ENCODE results near the gene KCNC3.

The KCNC3 gene

DNA sequence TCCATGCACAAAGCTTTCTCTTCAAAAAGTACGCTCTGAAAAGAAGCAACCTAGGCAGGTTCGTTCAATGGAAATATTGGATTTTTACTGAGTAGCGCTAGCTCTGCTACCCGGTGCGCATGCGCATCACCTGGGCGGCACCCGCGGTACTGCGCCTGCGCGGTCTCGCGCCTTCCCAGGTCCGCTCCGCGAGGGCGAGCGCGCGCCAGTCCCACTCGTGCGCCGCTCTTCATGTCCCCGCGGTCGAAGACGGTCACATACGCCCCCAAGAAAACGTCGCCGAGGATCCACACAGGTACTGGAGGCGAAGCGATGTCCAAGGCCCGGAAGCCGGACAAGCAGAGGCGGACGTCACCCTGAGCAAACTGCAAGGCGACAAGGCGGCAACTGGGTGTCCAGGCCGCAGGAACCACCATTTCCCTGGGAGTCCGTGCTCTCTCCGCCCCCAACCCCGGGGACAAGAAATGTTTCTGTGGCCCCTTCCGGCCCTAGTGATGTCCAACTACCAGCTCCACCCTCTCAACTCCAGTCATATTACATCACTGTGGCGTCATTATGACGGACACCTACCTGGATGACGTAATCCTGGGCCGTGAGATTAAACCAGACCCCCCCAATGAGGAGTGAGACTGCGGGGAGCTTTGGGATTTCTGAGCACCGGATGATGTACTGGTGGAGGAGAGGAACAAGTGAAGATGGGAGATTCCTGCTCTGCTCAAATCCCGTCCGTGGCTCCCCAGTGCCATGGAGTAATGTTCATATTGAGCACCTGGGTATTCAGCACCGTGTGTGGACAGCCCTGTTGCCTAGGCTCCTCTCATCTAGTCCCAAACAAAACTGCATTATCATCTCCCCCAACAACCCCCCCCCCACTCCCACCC is 4.8 kb upstream of the KCNC3 start (continued):
- TF ChIP-seq ZBTB10 (tag by site-specific recombination; IDR thresholded peaks at IDR 0.05) (0 out of 2 replicates have a peak, but pooled peaks have one; percentile 19), ZSCAN4 (tag by site-specific recombination; IDR thresholded peaks at IDR 0.05) (0 out of 2 replicates have a peak, but pooled peaks have one; percentile 9), KLF16 (tag by site-specific recombination; IDR thresholded peaks at IDR 0.05) (0 out of 2 replicates have a peak, but pooled peaks have one; percentile 59), KLF1 (tag by site-specific recombination; IDR thresholded peaks at IDR 0.05) (peak; percentile 26; the same call in 1 of the 2 replicates), ZXDB (tag by site-specific recombination; IDR thresholded peaks at IDR 0.05) (peak; percentile 68), ZNF221 (tag by site-specific recombination; IDR thresholded peaks at IDR 0.05; ENCODE audit: borderline replicate concordance) (no peak), ZNF169 (tag by site-specific recombination; IDR thresholded peaks at IDR 0.05) (peak; percentile 87), KLF8 (tag by site-specific recombination; IDR thresholded peaks at IDR 0.05) (peak; percentile 12; the same call in 1 of the 2 replicates), ZFP37 (tag by site-specific recombination; IDR thresholded peaks at IDR 0.05) (peak; percentile 46; the same call in 1 of the 2 replicates), SP3 (tag by site-specific recombination; IDR thresholded peaks at IDR 0.05) (peak; percentile 78), KLF7 (tag by site-specific recombination; IDR thresholded peaks at IDR 0.05; ENCODE audit: borderline replicate concordance) (no peak), PRDM4 (tag by site-specific recombination; IDR thresholded peaks at IDR 0.05) (0 out of 2 replicates have a peak, but pooled peaks have one; percentile 35), ZSCAN18 (tag by site-specific recombination; IDR thresholded peaks at IDR 0.05) (0 out of 2 replicates have a peak, but pooled peaks have one; percentile 15), ZNF335 (tag by site-specific recombination; conservative IDR thresholded peaks at IDR 0.05) (peak; percentile 98), ZNF404 (tag by site-specific recombination; IDR thresholded peaks at IDR 0.05) (0 out of 2 replicates have a peak, but pooled peaks have one; percentile 29), ZSCAN30 (tag by site-specific recombination; IDR thresholded peaks at IDR 0.05) (peak; percentile 11; the same call in 1 of the 2 replicates), ZNF37A (tag by site-specific recombination; IDR thresholded peaks at IDR 0.05) (no peak), ZNF645 (tag by site-specific recombination; IDR thresholded peaks at IDR 0.05) (no peak), SETDB1 (IDR thresholded peaks at IDR 0.05; ENCODE audit: insufficient read length, low read length) (peak; percentile 66), ZNF610 (tag by site-specific recombination; IDR thresholded peaks at IDR 0.05; ENCODE audit: borderline replicate concordance) (peak; percentile 97), ZNF24 (tag by site-specific recombination; IDR thresholded peaks at IDR 0.05) (peak; percentile 65; the same call in 1 of the 2 replicates)
- TF ChIP-seq, protein P1, sequence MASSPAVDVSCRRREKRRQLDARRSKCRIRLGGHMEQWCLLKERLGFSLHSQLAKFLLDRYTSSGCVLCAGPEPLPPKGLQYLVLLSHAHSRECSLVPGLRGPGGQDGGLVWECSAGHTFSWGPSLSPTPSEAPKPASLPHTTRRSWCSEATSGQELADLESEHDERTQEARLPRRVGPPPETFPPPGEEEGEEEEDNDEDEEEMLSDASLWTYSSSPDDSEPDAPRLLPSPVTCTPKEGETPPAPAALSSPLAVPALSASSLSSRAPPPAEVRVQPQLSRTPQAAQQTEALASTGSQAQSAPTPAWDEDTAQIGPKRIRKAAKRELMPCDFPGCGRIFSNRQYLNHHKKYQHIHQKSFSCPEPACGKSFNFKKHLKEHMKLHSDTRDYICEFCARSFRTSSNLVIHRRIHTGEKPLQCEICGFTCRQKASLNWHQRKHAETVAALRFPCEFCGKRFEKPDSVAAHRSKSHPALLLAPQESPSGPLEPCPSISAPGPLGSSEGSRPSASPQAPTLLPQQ (tag by site-specific recombination; IDR thresholded peaks at IDR 0.05), result peak; percentile 87
- TF ChIP-seq, protein P2, sequence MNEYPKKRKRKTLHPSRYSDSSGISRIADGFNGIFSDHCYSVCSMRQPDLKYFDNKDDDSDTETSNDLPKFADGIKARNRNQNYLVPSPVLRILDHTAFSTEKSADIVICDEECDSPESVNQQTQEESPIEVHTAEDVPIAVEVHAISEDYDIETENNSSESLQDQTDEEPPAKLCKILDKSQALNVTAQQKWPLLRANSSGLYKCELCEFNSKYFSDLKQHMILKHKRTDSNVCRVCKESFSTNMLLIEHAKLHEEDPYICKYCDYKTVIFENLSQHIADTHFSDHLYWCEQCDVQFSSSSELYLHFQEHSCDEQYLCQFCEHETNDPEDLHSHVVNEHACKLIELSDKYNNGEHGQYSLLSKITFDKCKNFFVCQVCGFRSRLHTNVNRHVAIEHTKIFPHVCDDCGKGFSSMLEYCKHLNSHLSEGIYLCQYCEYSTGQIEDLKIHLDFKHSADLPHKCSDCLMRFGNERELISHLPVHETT (tag by site-specific recombination; IDR thresholded peaks at IDR 0.05), result no peak
- TF ChIP-seq, protein P3, sequence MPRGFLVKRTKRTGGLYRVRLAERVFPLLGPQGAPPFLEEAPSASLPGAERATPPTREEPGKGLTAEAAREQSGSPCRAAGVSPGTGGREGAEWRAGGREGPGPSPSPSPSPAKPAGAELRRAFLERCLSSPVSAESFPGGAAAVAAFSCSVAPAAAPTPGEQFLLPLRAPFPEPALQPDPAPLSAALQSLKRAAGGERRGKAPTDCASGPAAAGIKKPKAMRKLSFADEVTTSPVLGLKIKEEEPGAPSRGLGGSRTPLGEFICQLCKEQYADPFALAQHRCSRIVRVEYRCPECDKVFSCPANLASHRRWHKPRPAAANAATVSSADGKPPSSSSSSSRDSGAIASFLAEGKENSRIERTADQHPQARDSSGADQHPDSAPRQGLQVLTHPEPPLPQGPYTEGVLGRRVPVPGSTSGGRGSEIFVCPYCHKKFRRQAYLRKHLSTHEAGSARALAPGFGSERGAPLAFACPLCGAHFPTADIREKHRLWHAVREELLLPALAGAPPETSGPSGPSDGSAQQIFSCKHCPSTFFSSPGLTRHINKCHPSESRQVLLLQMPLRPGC (tag by site-specific recombination; IDR thresholded peaks at IDR 0.05), result no peak

Data from HEK293 (cell line).